Measurements from ENCODE around the gene SYT12. TPM values are rescaled to one million over a fixed set of nuclear protein-coding genes. Genes with fewer than 3 reads are reported as not detected.

SYT12 gene
- total and polyA plus RNA-seq, 12 donors = 0.67 to 55.6 (median 3.4) TPM

- TF ChIP-seq, protein P1, sequence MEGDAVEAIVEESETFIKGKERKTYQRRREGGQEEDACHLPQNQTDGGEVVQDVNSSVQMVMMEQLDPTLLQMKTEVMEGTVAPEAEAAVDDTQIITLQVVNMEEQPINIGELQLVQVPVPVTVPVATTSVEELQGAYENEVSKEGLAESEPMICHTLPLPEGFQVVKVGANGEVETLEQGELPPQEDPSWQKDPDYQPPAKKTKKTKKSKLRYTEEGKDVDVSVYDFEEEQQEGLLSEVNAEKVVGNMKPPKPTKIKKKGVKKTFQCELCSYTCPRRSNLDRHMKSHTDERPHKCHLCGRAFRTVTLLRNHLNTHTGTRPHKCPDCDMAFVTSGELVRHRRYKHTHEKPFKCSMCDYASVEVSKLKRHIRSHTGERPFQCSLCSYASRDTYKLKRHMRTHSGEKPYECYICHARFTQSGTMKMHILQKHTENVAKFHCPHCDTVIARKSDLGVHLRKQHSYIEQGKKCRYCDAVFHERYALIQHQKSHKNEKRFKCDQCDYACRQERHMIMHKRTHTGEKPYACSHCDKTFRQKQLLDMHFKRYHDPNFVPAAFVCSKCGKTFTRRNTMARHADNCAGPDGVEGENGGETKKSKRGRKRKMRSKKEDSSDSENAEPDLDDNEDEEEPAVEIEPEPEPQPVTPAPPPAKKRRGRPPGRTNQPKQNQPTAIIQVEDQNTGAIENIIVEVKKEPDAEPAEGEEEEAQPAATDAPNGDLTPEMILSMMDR (IDR thresholded peaks at IDR 0.05) = no peak
- peak in 1 of 2 donors; percentile 75 for TF ChIP-seq POLR2A (IDR thresholded peaks at IDR 0.05)
- intact Hi-C loops (cut with DNase I) = no loop called here
- WGBS, 4 donors = 44 to 53% (median 49%) methylated on average over 16 to 23 of the region's 23 CpGs
- DNase-seq = peak; percentile 67 to 93 (median 84)
- no peaks in the 10 kb centered on the region for H3K27me3 ChIP-seq
- H3K4me1 ChIP-seq (replicated peaks in 1 of 2) = peaks cover 27 to 31% of the 10 kb centered on the region in 2 donors
- peak overlapping the region; percentile 66 to 91 (median 86) for H3K27ac ChIP-seq
- H3K9me3 ChIP-seq (replicated peaks in 1 of 3) = no peaks in the 10 kb centered on the region
- no peaks in the 10 kb centered on the region for H3K36me3 ChIP-seq (replicated peaks in 1 of 2)
- no peak overlapping the region for H3K4me3 ChIP-seq
Observed at GRCh38 chr11:67031791-67032561, 9.0 kb downstream of the SYT12 start.

GRCh38 chr11:67032830-67033551 lies 10.1 kb downstream of the SYT12 start:
- H3K4me1 ChIP-seq (replicated peaks in 1 of 2) = peaks cover 27 to 31% of the 10 kb centered on the region in 2 donors
- peak; percentile 81 to 93 (median 90) for DNase-seq
- no peak overlapping the region for H3K4me3 ChIP-seq
- no peaks in the 10 kb centered on the region for H3K36me3 ChIP-seq (replicated peaks in 1 of 2)
- WGBS, 4 donors = 47 to 51% (median 50%) methylated on average over 10 to 12 of the region's 12 CpGs
- no peaks in the 10 kb centered on the region for H3K27me3 ChIP-seq
- peak in 1 of 2 donors; percentile 42 for TF ChIP-seq POLR2A (IDR thresholded peaks at IDR 0.05)
- TF ChIP-seq, protein P1 (IDR thresholded peaks at IDR 0.05) = no peak
- intact Hi-C loops (cut with DNase I) = no loop called here
- no peaks in the 10 kb centered on the region for H3K9me3 ChIP-seq (replicated peaks in 1 of 3)
- H3K27ac ChIP-seq = peak overlapping the region; percentile 66 to 91 (median 86)

DNA sequence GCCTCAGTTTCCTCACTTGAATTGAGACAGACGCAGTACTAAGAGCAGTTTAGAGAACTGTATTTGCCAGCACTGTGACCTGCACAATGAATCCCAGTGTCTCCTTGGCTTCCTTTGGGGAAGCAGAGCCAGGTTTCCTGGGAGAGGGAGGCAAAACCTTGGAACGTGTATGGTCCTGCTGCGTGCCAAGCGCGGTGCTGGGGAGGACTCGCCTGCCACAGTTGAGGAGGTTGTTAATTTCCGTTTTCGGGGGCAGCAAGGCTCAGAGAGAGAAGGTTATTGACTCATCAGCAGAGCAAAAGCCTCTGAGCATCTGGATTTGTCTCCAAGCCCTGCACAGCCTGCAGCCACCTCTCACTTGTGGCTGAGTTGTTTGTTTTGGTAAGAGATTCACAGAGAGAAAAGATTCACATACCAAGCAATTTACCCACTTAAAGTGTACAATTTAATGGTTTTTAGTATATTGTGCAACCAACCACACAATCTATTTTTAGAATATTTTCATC lies 10.8 kb downstream of the SYT12 start:
- no peaks in the 10 kb centered on the region for H3K27me3 ChIP-seq
- 25 to 46% (median 36%) methylated on average over 8 of the region's 8 CpGs for WGBS, 4 donors
- peaks cover 27 to 31% of the 10 kb centered on the region in 2 donors for H3K4me1 ChIP-seq (replicated peaks in 1 of 2)
- H3K9me3 ChIP-seq (replicated peaks in 1 of 3) = no peaks in the 10 kb centered on the region
- H3K4me3 ChIP-seq = no peak overlapping the region
- H3K36me3 ChIP-seq (replicated peaks in 1 of 2) = no peaks in the 10 kb centered on the region
- TF ChIP-seq, protein P1 (IDR thresholded peaks at IDR 0.05) = no peak
- TF ChIP-seq POLR2A (IDR thresholded peaks at IDR 0.05) = peak in 1 of 2 donors; percentile 61
- intact Hi-C loops (cut with DNase I) = no loop called here
- peak; percentile 65 to 79 (median 72) for DNase-seq
- peak overlapping the region in 3 of 5 donors; percentile 86 to 91 (median 88) for H3K27ac ChIP-seq

- DNase-seq = no peak
- H3K27me3 ChIP-seq = no peaks in the 10 kb centered on the region
- no peaks in the 10 kb centered on the region for H3K9me3 ChIP-seq (replicated peaks in 1 of 3)
- no peaks in the 10 kb centered on the region for H3K36me3 ChIP-seq (replicated peaks in 1 of 2)
- H3K4me3 ChIP-seq = no peak overlapping the region
- H3K4me1 ChIP-seq (replicated peaks in 1 of 2) = peaks cover 27 to 31% of the 10 kb centered on the region in 2 donors
- no peak for TF ChIP-seq POLR2A (IDR thresholded peaks at IDR 0.05)
- TF ChIP-seq, protein P1 (IDR thresholded peaks at IDR 0.05) = no peak
- WGBS, 4 donors = 62 to 86% (median 81%) methylated on average over 4 to 6 of the region's 6 CpGs
- H3K27ac ChIP-seq = peak overlapping the region in 1 of 5 donors; percentile 86
- intact Hi-C loops (cut with DNase I) = no loop called here
Observed at GRCh38 chr11:67034350-67034749, 11.4 kb downstream of the SYT12 start.
